GM10847 (cell line): ENCODE data around the gene SCLT1.

Experiments used
- POLR2A ChIP-seq: IDR thresholded peaks from 2 replicates; pipeline ENCODE4 v1.6.1; 2011; ENCODE audit not compliant: insufficient read length; ENCODE audit errors: extremely low read depth

The SCLT1 gene

GRCh38 chr4:128850252-128850651 lies 243.1 kb downstream of the SCLT1 start:
- TF ChIP-seq POLR2A, result no peak

- TF ChIP-seq POLR2A, result no peak
These were observed 244.9 kb downstream of the SCLT1 start for GRCh38 chr4:128848461-128848860.

GRCh38 chr4:128847082-128847724 lies 246.1 kb downstream of the SCLT1 start:
- no peak for TF ChIP-seq POLR2A

GRCh38 chr4:128846063-128846462 lies 247.3 kb downstream of the SCLT1 start:
- no peak for TF ChIP-seq POLR2A

GRCh38 chr4:128844931-128845330 lies 248.4 kb downstream of the SCLT1 start:
- TF ChIP-seq POLR2A, result no peak

GRCh38 chr4:128841402-128841801 lies 251.9 kb downstream of the SCLT1 start:
- TF ChIP-seq POLR2A, result no peak

- no peak for TF ChIP-seq POLR2A
These were observed 252.5 kb downstream of the SCLT1 start for GRCh38 chr4:128840711-128841318.

GRCh38 chr4:128837679-128838078 lies 255.7 kb downstream of the SCLT1 start:
- no peak for TF ChIP-seq POLR2A

- TF ChIP-seq POLR2A, result no peak
These were observed 256.1 kb downstream of the SCLT1 start for GRCh38 chr4:128837198-128837597.

GRCh38 chr4:128835498-128836222 lies 257.7 kb downstream of the SCLT1 start:
- TF ChIP-seq POLR2A, result no peak
